GM23338 (cell line): ENCODE results near the gene ZSCAN18. TPM values are rescaled to one million over a fixed set of nuclear protein-coding genes. Genes with fewer than 3 reads are reported as not detected.

ENCODE experiments used
- ATAC-seq: fragments of 200-7000 bp; cut with Tn5 transposase; 3 replicates; pipeline ENCODE4 v1.9.1; 2020
- DNase-seq: peaks from one replicate; pipeline ENCODE4 v3.0.0-alpha.2; 2015; ENCODE audit warnings: low spot score
- H2AFZ ChIP-seq: fragments of 200-600 bp; sonication (generic); 2 replicates; pipeline ENCODE4 v1.8.0; 2016; ENCODE audit warnings: antibody characterized with exemption, mild to moderate bottlenecking, moderate library complexity
- H3F3A ChIP-seq: fragments of 200-600 bp; sonication (generic); replicated peaks from 2 replicates; pipeline ENCODE4 v1.8.0; 2017; ENCODE audit warnings: antibody characterized with exemption, mixed run types, low read depth
- H3K27ac ChIP-seq: fragments of 200-600 bp; sonication (generic); 2 replicates; pipeline ENCODE4 v1.6.1; 2016; ENCODE audit warnings: low read depth
- H3K27me3 ChIP-seq: fragments of 200-600 bp; sonication (generic); 2 replicates; pipeline ENCODE4 v1.8.0; 2016; ENCODE audit warnings: mild to moderate bottlenecking, mixed run types, moderate library complexity; ENCODE audit not compliant: insufficient read depth
- H3K36me3 ChIP-seq: fragments of 200-600 bp; sonication (generic); 2 replicates; pipeline ENCODE4 v1.8.0; 2016; ENCODE audit warnings: mild to moderate bottlenecking; ENCODE audit not compliant: insufficient read depth
- H3K4me1 ChIP-seq: fragments of 200-600 bp; sonication (generic); 2 replicates; pipeline ENCODE4 v1.8.0; 2016; ENCODE audit warnings: mild to moderate bottlenecking, moderate library complexity; ENCODE audit not compliant: insufficient read depth
- H3K4me2 ChIP-seq: fragments of 200-600 bp; sonication (generic); 2 replicates; pipeline ENCODE4 v1.7.1; 2017; ENCODE audit warnings: mixed run types
- H3K4me3 ChIP-seq: fragments of 200-600 bp; sonication (generic); 2 replicates; pipeline ENCODE4 v1.6.1; 2016; ENCODE audit warnings: mixed run types
- H3K79me2 ChIP-seq: fragments of 200-600 bp; sonication (generic); replicated peaks from 2 replicates; pipeline ENCODE4 v1.8.0; 2017; ENCODE audit warnings: mild to moderate bottlenecking; ENCODE audit not compliant: insufficient read depth
- H3K9me2 ChIP-seq: fragments of 200-600 bp; sonication (generic); 2 replicates; pipeline ENCODE4 v1.8.0; 2017; ENCODE audit not compliant: insufficient read depth
- H4K20me1 ChIP-seq: fragments of 200-600 bp; sonication (generic); replicated peaks from 2 replicates; pipeline ENCODE4 v1.8.0; 2017; ENCODE audit warnings: mild to moderate bottlenecking; ENCODE audit not compliant: insufficient read depth
- H3K27ac Mint-ChIP-seq: 2 replicates; pipeline ENCODE4 v1.8.0; 2020; ENCODE audit warnings: inconsistent platforms, mild to moderate bottlenecking, moderate library complexity, mixed read lengths
- H3K27me3 Mint-ChIP-seq: 3 replicates; pipeline ENCODE4 v1.8.0; 2022; ENCODE audit warnings: low read depth, mild to moderate bottlenecking, moderate library complexity, mixed read lengths, inconsistent platforms; ENCODE audit not compliant: insufficient read depth, poor library complexity
- H3K36me3 Mint-ChIP-seq: 3 replicates; pipeline ENCODE4 v1.8.0; 2021; ENCODE audit warnings: low read depth, mild to moderate bottlenecking, inconsistent platforms, moderate library complexity, mixed read lengths
- H3K4me1 Mint-ChIP-seq: 3 replicates; pipeline ENCODE4 v1.8.0; 2020; ENCODE audit warnings: mild to moderate bottlenecking, inconsistent platforms, mixed read lengths
- H3K4me3 Mint-ChIP-seq: 3 replicates; pipeline ENCODE4 v1.8.0; 2021; ENCODE audit warnings: moderate library complexity, mild to moderate bottlenecking, inconsistent platforms, mixed read lengths
- H3K9me3 Mint-ChIP-seq: 3 replicates; pipeline ENCODE4 v1.8.0; 2020; ENCODE audit warnings: moderate library complexity, mild to moderate bottlenecking, inconsistent platforms, mixed read lengths
- CREB1 ChIP-seq: fragments of 250-450 bp; sonication (Bioruptor Pico); IDR thresholded peaks from 2 replicates; pipeline ENCODE4 v1.5.0; 2020; ENCODE audit warnings: low read depth, mild to moderate bottlenecking, moderate library complexity
- CTCF ChIP-seq, 2 experiments: fragments of 200-600 bp in 1 of 2; sonication (generic) in 1 of 2; conservative IDR thresholded peaks; 2 replicates each; pipeline versions ENCODE4 v1.5.1 to v1.6.1; 2016 to 2017; ENCODE audit warnings: antibody characterized with exemption in 2 of 2, low read depth in 2 of 2, mild to moderate bottlenecking in 2 of 2, moderate library complexity in 1 of 2
- POLR2AphosphoS5 ChIP-seq: IDR thresholded peaks from 2 replicates; pipeline ENCODE4 v1.6.1; 2016; ENCODE audit warnings: antibody characterized with exemption, low read depth
- ZNF114 ChIP-seq: fragments of 250-450 bp; sonication (Bioruptor Pico); IDR thresholded peaks from 2 replicates; pipeline ENCODE4 v1.5.0; 2020; ENCODE audit warnings: mild to moderate bottlenecking, moderate library complexity
- ZNF462 ChIP-seq: fragments of 250-450 bp; sonication (Bioruptor Pico); IDR thresholded peaks from 2 replicates; pipeline ENCODE4 v1.5.0; 2020; ENCODE audit warnings: mild to moderate bottlenecking, moderate library complexity
- polyA plus RNA-seq: library from polyadenylated mRNA; unstranded; fragments of >200 nt; fragmentation: Nextera tagmentation; extraction: Ambion mirVana; gene quantifications from 2 replicates; pipeline ENCODE4 v1.2.1, GENCODE V29; 2016
- total RNA-seq: library from RNA; depleted of rRNA; stranded (reverse); fragments of >200 nt; shearing (Covaris generic); gene quantifications from 2 replicates; pipeline ENCODE4 v1.2.3, GENCODE V29; 2014

Gene ZSCAN18
- total and polyA plus RNA-seq, 2 experiments from 2014 or later: 25.1 to 75.0 TPM

- no peaks in the 10 kb centered on the region for H3K79me2 ChIP-seq
- Mint-ChIP-seq H3K4me1 (peaks cover 3% of the 10 kb centered on the region; the same call in 2 of the 3 replicates), H3K27ac (no peak overlapping the region), H3K9me3 (peaks cover 81% of the 10 kb centered on the region), H3K27me3 (peaks cover 16% of the 10 kb centered on the region), H3K36me3 (peaks cover 39% of the 10 kb centered on the region), H3K4me3 (no peak overlapping the region)
- peaks cover 24% of the 10 kb centered on the region for H3K27me3 ChIP-seq
- H2AFZ ChIP-seq: no peak overlapping the region
- H4K20me1 ChIP-seq: no peaks in the 10 kb centered on the region
- H3K4me3 ChIP-seq: peak overlapping the region; percentile 27; the same call in 1 of the 2 replicates
- no peaks in the 10 kb centered on the region for H3K9me2 ChIP-seq
- peak overlapping the region; percentile 90; the same call in 1 of the 2 replicates for H3K27ac ChIP-seq
- H3F3A ChIP-seq: peaks cover 17% of the 10 kb centered on the region
- H3K4me1 ChIP-seq: peaks cover 33% of the 10 kb centered on the region
- H3K4me2 ChIP-seq: peak overlapping the region; percentile 70
- TF ChIP-seq CREB1: no peak
- no peak for TF ChIP-seq ZNF114 (CRISPR knock-in tag)
- peak; percentile 62 for TF ChIP-seq POLR2AphosphoS5
- no peaks in the 10 kb centered on the region for H3K36me3 ChIP-seq
- peak; percentile 60 for DNase-seq
- ATAC-seq: peak; percentile 21
Observed at GRCh38 chr19:58038688-58039204, 59.3 kb downstream of the ZSCAN18 start.

GRCh38 chr19:58037927-58038687, 59.9 kb downstream of the ZSCAN18 start:
- Mint-ChIP-seq H3K27me3 (peaks cover 16% of the 10 kb centered on the region), H3K27ac (no peak overlapping the region), H3K4me3 (no peak overlapping the region; the same call in 2 of the 3 replicates), H3K9me3 (peaks cover 80% of the 10 kb centered on the region), H3K4me1 (peaks cover 3% of the 10 kb centered on the region; the same call in 2 of the 3 replicates), H3K36me3 (peaks cover 34% of the 10 kb centered on the region)
- no peaks in the 10 kb centered on the region for H3K79me2 ChIP-seq
- H4K20me1 ChIP-seq: no peaks in the 10 kb centered on the region
- DNase-seq (peak; percentile 86), ATAC-seq (peak; percentile 37)
- H3K36me3 ChIP-seq: no peaks in the 10 kb centered on the region
- no peak overlapping the region for H2AFZ ChIP-seq
- no peak for TF ChIP-seq ZNF462
- 0 out of 4 replicates have a peak, but pooled peaks of 1 of the 2 experiments have one; percentile 5 for TF ChIP-seq CTCF (conservative IDR thresholded peaks at IDR 0.05; ENCODE audit: low read depth in 2 of 2)
- peak overlapping the region; percentile 27; the same call in 1 of the 2 replicates for H3K4me3 ChIP-seq
- H3F3A ChIP-seq: peaks cover 17% of the 10 kb centered on the region
- H3K4me2 ChIP-seq: peak overlapping the region; percentile 70
- H3K4me1 ChIP-seq: peaks cover 33% of the 10 kb centered on the region
- H3K27ac ChIP-seq: peak overlapping the region; percentile 90; the same call in 1 of the 2 replicates
- H3K9me2 ChIP-seq: no peaks in the 10 kb centered on the region
- H3K27me3 ChIP-seq: peaks cover 18% of the 10 kb centered on the region
